ENCODE data around the gene TBC1D10A.

The TBC1D10A gene

DNA sequence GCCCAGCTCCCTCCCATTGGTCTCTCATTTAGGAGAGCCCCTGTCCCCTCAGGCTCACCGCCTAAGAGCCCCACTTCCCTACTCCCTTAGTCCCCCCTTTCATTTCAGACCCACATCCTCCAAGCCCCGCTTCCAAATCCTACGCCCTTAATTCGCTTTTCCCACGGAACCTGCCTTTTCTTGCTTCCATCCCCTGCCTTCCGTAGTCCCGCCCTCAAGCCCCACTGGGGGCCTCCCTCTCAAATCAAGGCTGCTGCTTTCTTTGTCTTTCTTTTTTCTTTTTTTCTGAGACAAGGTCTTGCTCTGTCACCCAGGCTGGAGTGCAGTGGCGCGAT lies 30.5 kb upstream of the TBC1D10A start:
- no peak for TF ChIP-seq FOXM1 (IDR thresholded peaks at IDR 0.05; ENCODE audit: borderline replicate concordance, low read depth)
- no peak for TF ChIP-seq TAF1 (IDR thresholded peaks at IDR 0.05; ENCODE audit: low read depth)
- TF ChIP-seq, protein P1, sequence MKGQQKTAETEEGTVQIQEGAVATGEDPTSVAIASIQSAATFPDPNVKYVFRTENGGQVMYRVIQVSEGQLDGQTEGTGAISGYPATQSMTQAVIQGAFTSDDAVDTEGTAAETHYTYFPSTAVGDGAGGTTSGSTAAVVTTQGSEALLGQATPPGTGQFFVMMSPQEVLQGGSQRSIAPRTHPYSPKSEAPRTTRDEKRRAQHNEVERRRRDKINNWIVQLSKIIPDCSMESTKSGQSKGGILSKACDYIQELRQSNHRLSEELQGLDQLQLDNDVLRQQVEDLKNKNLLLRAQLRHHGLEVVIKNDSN (IDR thresholded peaks at IDR 0.05): no peak
- TF ChIP-seq, protein P2, sequence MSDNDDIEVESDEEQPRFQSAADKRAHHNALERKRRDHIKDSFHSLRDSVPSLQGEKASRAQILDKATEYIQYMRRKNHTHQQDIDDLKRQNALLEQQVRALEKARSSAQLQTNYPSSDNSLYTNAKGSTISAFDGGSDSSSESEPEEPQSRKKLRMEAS (IDR thresholded peaks at IDR 0.05): no peak
- TF ChIP-seq, protein P3, sequence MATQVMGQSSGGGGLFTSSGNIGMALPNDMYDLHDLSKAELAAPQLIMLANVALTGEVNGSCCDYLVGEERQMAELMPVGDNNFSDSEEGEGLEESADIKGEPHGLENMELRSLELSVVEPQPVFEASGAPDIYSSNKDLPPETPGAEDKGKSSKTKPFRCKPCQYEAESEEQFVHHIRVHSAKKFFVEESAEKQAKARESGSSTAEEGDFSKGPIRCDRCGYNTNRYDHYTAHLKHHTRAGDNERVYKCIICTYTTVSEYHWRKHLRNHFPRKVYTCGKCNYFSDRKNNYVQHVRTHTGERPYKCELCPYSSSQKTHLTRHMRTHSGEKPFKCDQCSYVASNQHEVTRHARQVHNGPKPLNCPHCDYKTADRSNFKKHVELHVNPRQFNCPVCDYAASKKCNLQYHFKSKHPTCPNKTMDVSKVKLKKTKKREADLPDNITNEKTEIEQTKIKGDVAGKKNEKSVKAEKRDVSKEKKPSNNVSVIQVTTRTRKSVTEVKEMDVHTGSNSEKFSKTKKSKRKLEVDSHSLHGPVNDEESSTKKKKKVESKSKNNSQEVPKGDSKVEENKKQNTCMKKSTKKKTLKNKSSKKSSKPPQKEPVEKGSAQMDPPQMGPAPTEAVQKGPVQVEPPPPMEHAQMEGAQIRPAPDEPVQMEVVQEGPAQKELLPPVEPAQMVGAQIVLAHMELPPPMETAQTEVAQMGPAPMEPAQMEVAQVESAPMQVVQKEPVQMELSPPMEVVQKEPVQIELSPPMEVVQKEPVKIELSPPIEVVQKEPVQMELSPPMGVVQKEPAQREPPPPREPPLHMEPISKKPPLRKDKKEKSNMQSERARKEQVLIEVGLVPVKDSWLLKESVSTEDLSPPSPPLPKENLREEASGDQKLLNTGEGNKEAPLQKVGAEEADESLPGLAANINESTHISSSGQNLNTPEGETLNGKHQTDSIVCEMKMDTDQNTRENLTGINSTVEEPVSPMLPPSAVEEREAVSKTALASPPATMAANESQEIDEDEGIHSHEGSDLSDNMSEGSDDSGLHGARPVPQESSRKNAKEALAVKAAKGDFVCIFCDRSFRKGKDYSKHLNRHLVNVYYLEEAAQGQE (IDR thresholded peaks at IDR 0.05; ENCODE audit: low read depth): no peak
- no peak for TF ChIP-seq YY1 (IDR thresholded peaks at IDR 0.05; ENCODE audit: low read depth)
- TF ChIP-seq CEBPB (IDR thresholded peaks at IDR 0.05): no peak
- no peak for TF ChIP-seq CREB1 (IDR thresholded peaks at IDR 0.05; ENCODE audit: low read depth)
- TF ChIP-seq EGR1 (IDR thresholded peaks at IDR 0.05): no peak
- no peak for TF ChIP-seq NFIC (IDR thresholded peaks at IDR 0.05)

DNA sequence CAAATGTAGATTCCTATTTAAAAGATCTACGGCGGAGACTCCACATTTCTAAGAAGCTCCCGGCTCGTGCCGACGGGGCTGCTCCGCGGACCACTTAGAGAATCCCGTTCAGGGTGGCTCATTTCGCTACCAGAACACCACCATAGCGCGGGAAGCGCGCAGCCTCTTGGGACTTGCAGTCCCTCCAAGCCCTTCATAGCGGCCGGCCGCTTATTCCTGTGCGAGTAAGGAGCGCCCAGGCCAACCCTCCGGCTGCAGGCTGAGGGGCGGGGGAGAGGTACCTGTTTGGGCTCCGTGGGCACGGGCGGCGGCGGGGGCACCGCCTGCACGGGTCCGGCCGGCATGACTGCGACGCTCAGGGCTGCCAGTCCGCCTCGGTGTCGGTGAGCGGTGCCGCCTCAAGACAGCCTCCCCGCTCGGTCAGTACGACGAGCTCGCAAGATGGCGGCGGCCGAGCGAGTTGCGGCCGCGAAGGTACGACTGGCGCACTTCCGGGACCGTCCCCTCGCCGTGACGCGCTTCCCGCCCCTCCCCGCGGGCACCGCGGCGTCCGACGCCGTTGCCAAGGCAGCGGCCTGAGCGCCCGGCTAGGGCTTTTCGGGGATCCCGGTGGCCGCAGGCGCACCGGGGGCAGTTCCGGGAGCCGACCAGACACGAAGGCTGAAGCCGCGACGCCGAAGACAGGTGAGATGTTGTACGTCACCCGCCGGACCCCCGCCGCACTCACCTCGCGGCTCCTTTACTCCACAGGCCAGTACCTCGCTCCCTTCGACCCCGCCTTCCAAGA lies 29.9 kb upstream of the TBC1D10A start, which contains the start of the genes CCDC157 and SF3A1:
Gene CCDC157, plus strand, starts transcription at position 559 of the 787 bp plus-strand sequence. CDS start 8,994 bp downstream, outside the sequence.
Gene SF3A1, minus strand, starts transcription at position 446 of the 787 bp plus-strand sequence. Its CDS starts 102 bp downstream, at position 344.
- no peak for TF ChIP-seq NFIC (IDR thresholded peaks at IDR 0.05)
- TF ChIP-seq FOXM1 (IDR thresholded peaks at IDR 0.05; ENCODE audit: borderline replicate concordance, low read depth): no peak
- TF ChIP-seq, protein P3 (IDR thresholded peaks at IDR 0.05; ENCODE audit: low read depth): no peak
- peak; percentile 34 for TF ChIP-seq TEAD4 (IDR thresholded peaks at IDR 0.05)
- TF ChIP-seq CREB1 (IDR thresholded peaks at IDR 0.05; ENCODE audit: low read depth): peak; percentile 88
- peak; percentile 31; the same call in 1 of the 2 replicates for TF ChIP-seq EP300 (IDR thresholded peaks at IDR 0.05; ENCODE audit: borderline replicate concordance)
- TF ChIP-seq YY1 (IDR thresholded peaks at IDR 0.05; ENCODE audit: low read depth): peak; percentile 97
- TF ChIP-seq TCF12 (IDR thresholded peaks at IDR 0.05; ENCODE audit: low read depth): peak; percentile 37; the same call in 1 of the 2 replicates
- TF ChIP-seq, protein P2 (IDR thresholded peaks at IDR 0.05): peak; percentile 76
- no peak for TF ChIP-seq RAD21 (IDR thresholded peaks at IDR 0.05; ENCODE audit: low read depth)
- no peak for TF ChIP-seq CEBPB (IDR thresholded peaks at IDR 0.05)
- TF ChIP-seq TAF1 (IDR thresholded peaks at IDR 0.05; ENCODE audit: low read depth): peak; percentile 78
- peak; percentile 15; the same call in 1 of the 2 replicates for TF ChIP-seq ZBTB7A (IDR thresholded peaks at IDR 0.05; ENCODE audit: low read depth)
- no peak; the same call in 1 of the 2 replicates for TF ChIP-seq EGR1 (IDR thresholded peaks at IDR 0.05)
- TF ChIP-seq, protein P1 (IDR thresholded peaks at IDR 0.05): no peak

DNA sequence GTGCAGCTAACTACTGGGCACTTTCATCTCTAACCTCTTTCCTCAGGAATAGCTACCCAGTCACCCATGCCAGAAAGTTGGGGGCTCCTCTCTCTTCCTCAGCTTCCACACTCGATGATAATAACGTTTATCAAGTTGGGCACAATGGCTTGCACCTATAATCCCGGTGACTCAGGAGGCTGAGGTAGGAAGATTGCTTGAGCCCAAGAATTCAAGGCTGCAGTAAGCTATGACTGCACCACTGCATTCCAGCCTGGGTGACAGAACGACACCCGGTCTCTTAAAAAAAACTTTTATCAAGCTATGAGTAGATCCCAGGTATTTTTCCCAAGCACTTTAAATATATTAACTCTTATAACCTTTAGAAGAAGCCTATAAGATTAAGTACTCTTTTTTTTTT lies 27.9 kb upstream of the TBC1D10A start:
- no peak for TF ChIP-seq RAD21 (IDR thresholded peaks at IDR 0.05; ENCODE audit: low read depth)
- TF ChIP-seq, protein P1 (IDR thresholded peaks at IDR 0.05): no peak
- TF ChIP-seq YY1 (IDR thresholded peaks at IDR 0.05; ENCODE audit: low read depth): no peak
- no peak for TF ChIP-seq TAF1 (IDR thresholded peaks at IDR 0.05; ENCODE audit: low read depth)
- TF ChIP-seq ZBTB7A (IDR thresholded peaks at IDR 0.05; ENCODE audit: low read depth): no peak

DNA sequence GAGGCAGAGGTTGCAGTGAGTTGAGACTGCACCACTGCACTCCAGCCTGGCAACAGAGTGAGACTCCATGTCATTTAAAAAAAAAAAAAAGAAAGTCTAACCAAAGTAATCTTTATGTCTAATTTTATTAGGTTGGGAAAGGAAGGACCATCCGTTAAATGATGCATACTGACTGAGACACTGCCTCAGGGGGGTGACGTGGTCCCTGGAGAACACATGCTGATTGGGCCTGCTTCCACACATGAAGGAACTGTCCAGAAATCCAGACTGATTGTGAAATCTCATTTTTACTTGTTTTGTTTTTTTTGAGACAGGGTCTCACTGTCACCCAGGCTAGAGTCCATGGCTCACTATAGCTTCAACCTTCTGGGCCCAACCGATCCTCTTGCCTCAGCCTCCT lies 24.5 kb upstream of the TBC1D10A start:
- TF ChIP-seq YY1 (IDR thresholded peaks at IDR 0.05; ENCODE audit: low read depth) (no peak), TCF12 (IDR thresholded peaks at IDR 0.05; ENCODE audit: low read depth) (no peak), CEBPB (IDR thresholded peaks at IDR 0.05) (no peak), RAD21 (IDR thresholded peaks at IDR 0.05; ENCODE audit: low read depth) (no peak), EP300 (IDR thresholded peaks at IDR 0.05; ENCODE audit: borderline replicate concordance) (no peak), FOXM1 (IDR thresholded peaks at IDR 0.05; ENCODE audit: borderline replicate concordance, low read depth) (no peak), CREB1 (IDR thresholded peaks at IDR 0.05; ENCODE audit: low read depth) (no peak), NFIC (IDR thresholded peaks at IDR 0.05) (no peak), TEAD4 (IDR thresholded peaks at IDR 0.05) (no peak), EGR1 (IDR thresholded peaks at IDR 0.05) (no peak), TAF1 (IDR thresholded peaks at IDR 0.05; ENCODE audit: low read depth) (no peak), ZBTB7A (IDR thresholded peaks at IDR 0.05; ENCODE audit: low read depth) (no peak)
- TF ChIP-seq, protein P2 (IDR thresholded peaks at IDR 0.05): no peak
- TF ChIP-seq, protein P1 (IDR thresholded peaks at IDR 0.05): no peak
- TF ChIP-seq, protein P3 (IDR thresholded peaks at IDR 0.05; ENCODE audit: low read depth): no peak
